Left cardiac atrium (tissue), 4 donors: ENCODE results near the gene ABCC6. TPM values are rescaled to one million over a fixed set of nuclear protein-coding genes. Genes with fewer than 3 reads are reported as not detected.
A peak's percentile ranks its signal among the peaks of the same experiment; 100 is the strongest.
"Not testable (repeated sequence)": the region's sequence is repeated elsewhere in the genome, so short reads cannot be mapped to it uniquely, and the experiment has no call there.

Experiments
- ATAC-seq, 2 donors: fragments of 200-7000 bp; cut with Tn5 transposase; one replicate each; pipeline ENCODE4 v1.9.1; 2020; ENCODE audit warnings: mild to moderate bottlenecking in 2 of 2, moderate library complexity in 2 of 2
- DNase-seq: peaks from one replicate; pipeline ENCODE4 v3.0.0-alpha.2; 2020
- intact Hi-C, 2 donors: fragments of 100-400 bp; cut with DNase I; formaldehyde crosslinking; loops; one replicate each; pipeline versions ENCODE4 v1.14.1 to v1.15.1; 2022 to 2023
- total RNA-seq, 2 donors: library from RNA; stranded (reverse); fragmentation: NEBNext Ultra II Directional; extraction: Animal tissue kit (Norgen Biotek cat#: 25700); gene quantifications; one replicate each; pipeline ENCODE4 v1.2.1, GENCODE V29; 2021
- donor health status: DM: no; HTN: yes; CAD: no.
- donor health status: DM: no; HTN: yes; CAD: no; lungs with severe emphysema.
- donor health status: DM: yes; HTN: yes; CAD: no.
- donor health status: Dilated cardiomyopathy.

The ABCC6 gene
- total RNA-seq, 2 donors from 2014 or later: 2.0 to 8.2 TPM

DNA sequence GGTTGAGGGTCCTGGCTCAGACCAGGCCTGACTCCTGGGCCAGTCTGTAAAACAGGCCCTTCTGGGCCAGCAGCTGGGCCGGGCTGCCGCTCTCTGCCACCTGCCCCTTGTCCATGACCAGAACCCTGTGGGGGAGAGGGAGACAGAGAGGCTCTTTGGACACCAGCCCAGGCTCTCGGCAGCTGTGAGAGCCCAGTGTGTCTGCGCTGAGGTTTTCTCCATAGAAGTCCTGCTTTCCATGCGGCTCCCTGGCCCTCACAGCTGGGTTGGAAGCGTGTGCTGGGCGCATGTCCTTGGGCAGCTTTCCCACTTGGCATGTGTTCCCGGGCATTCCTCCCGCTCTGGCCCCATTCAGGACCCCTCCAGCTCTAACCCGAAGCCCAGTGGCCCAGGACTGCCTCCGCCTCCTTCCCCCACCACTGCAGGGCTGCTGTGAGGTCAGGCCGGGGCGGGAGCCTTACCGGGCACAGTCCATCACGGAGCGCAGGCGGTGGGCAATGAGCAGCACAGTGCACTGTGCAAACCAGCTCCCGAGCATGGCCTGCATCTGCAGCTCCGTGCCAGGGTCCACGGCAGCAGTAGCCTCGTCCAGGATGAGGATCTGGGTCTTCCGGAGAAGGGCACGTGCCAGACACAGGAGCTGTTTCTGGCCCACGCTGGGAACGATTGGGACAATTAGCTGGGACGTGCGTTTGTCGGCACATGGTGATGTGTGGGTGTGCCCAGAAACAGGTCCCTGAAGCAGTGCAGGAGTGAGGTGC, 73.0 kb downstream of the ABCC6 start:
- intact Hi-C loops: no loop called here
- DNase-seq: peak; percentile 49
- peak; percentile 84 to 90 for ATAC-seq

- ATAC-seq: no peak
- intact Hi-C loops: no loop called here
- DNase-seq: no peak
Observed at GRCh38 chr16:16149710-16150116, 73.6 kb downstream of the ABCC6 start.

DNA sequence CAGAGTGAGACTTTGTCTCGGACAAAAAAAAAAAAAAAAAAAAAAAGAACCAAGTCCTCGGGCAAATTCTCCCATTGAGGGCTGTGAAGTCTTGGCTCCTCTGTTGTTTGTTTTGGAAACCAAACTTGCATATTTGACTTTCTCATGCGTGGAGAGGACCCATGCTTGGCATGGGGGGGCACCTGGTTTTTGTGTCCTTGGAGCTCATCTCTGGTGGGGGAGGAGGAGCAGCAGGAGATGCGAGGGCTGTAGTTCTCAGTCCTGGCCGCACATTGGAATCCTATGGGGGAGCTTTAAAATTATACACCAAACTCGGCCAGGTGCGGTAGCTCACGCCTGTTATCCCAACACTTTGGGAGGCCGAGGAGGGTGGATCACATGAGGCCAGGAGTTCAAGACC, 74.5 kb downstream of the ABCC6 start:
- DNase-seq (no peak), ATAC-seq (no peak)
- intact Hi-C loops: no loop called here

- intact Hi-C loops, DNase-seq, ATAC-seq: not testable (repeated sequence)
Observed at GRCh38 chr16:16148000-16148599, 75.2 kb downstream of the ABCC6 start.

- DNase-seq: no peak
- intact Hi-C loops: no loop called here
- no peak for ATAC-seq
Observed at GRCh38 chr16:16147316-16147999, 75.8 kb downstream of the ABCC6 start.

DNA sequence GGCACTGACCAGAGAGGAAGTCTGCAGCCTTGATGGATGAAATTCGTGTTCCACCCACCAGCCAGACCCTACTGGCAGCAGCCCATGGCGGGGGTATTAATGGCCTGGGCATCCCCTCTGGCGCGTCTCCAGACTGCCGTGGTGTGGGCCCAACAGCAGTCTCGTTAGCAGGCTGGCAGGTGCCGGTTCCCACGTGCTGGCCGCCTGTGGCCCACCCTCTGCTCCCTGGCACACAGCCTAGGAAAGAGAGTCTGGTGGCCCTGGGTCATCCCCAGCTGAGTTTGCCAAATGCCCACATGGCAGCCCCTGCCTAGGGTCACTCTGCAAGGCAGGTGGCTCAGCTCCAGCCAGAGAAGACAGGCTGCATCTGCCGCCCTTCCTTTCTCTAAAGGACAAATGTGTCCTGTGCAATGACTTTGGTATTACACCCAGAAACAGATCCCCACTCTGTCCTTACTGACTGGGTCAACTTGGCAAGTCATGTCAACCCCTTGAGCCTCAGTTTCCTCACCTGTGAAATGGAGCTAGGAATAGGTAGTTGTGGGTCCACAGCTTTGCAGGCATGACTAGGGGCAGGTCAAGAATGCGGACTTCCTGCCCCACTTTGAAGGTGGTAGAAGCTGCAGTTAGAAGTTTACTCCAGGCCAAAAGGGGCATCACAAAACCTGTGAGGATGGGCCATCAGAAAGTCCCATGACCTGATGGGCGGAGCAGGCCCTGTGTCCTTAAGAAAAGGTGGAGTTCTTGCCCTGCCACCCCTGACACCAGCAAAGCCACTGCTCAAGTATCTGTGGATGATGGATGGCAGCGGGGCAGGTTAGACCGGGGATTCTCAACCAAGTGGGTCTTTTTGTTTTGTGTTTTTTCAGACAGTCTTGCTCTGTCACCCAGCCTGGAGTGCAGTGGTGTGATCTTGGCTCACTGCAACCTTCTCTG, 76.6 kb downstream of the ABCC6 start:
- intact Hi-C loops: no loop called here
- no peak for DNase-seq
- no peak for ATAC-seq

GRCh38 chr16:16145286-16145685, 78.0 kb downstream of the ABCC6 start:
- intact Hi-C loops: no loop called here
- ATAC-seq (no peak), DNase-seq (no peak)

- DNase-seq: no peak
- peak in 1 of 2 donors; percentile 71 for ATAC-seq
- intact Hi-C loops: no loop called here
Observed at GRCh38 chr16:16144416-16144815, 78.9 kb downstream of the ABCC6 start.

- ATAC-seq (no peak), DNase-seq (no peak)
- intact Hi-C loops: no loop called here
Observed at GRCh38 chr16:16143931-16144330, 79.4 kb downstream of the ABCC6 start.

GRCh38 chr16:16143038-16143763, 80.1 kb downstream of the ABCC6 start:
- ATAC-seq (no peak), DNase-seq (no peak)
- intact Hi-C loops: no loop called here

GRCh38 chr16:16141784-16142396, 81.4 kb downstream of the ABCC6 start:
- intact Hi-C loops: no loop called here
- ATAC-seq (no peak), DNase-seq (no peak)

- DNase-seq (no peak), ATAC-seq (no peak)
- intact Hi-C loops: no loop called here
Observed at GRCh38 chr16:16141141-16141540, 82.2 kb downstream of the ABCC6 start.

DNA sequence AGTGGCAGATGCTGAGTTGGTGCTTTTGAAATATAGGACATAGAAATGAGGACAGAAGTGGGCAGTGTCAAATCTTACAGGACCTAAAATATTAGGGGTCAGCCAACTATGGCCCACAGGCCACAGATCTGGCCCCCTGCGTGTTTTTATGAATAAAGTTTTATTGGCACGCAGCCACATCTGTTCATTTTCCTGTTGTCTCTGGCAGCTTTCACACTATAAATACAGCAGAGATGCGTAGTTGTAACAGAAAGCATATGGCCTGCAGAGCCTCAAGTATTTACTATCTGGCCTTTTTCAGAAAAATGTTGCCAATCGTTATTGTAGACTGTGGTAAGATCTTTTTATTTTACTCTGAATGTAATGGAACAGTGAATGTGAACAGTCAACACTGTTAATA, 82.8 kb downstream of the ABCC6 start:
- DNase-seq: no peak
- intact Hi-C loops: no loop called here
- no peak for ATAC-seq

- ATAC-seq (no peak), DNase-seq (no peak)
- intact Hi-C loops: no loop called here
Observed at GRCh38 chr16:16139806-16140205, 83.5 kb downstream of the ABCC6 start.

- DNase-seq: no peak
- intact Hi-C loops: no loop called here
- ATAC-seq: no peak
Observed at GRCh38 chr16:16139061-16139460, 84.2 kb downstream of the ABCC6 start.

GRCh38 chr16:16138034-16138635, 85.2 kb downstream of the ABCC6 start:
- intact Hi-C loops: no loop called here
- ATAC-seq (no peak), DNase-seq (no peak)

- ATAC-seq (no peak), DNase-seq (no peak)
- intact Hi-C loops: no loop called here
Observed at GRCh38 chr16:16137110-16137509, 86.2 kb downstream of the ABCC6 start.

- no peak for ATAC-seq
- no peak for DNase-seq
- intact Hi-C loops: no loop called here
Observed at GRCh38 chr16:16136588-16136987, 86.7 kb downstream of the ABCC6 start.
